Heart right ventricle (tissue), 16 donors: ENCODE data around the gene CRYBG1. TPM values are rescaled to one million over a fixed set of nuclear protein-coding genes. Genes with fewer than 3 reads are reported as not detected.

Experiments used
- ATAC-seq, 8 donors: fragments of 200-7000 bp; cut with Tn5 transposase; one replicate each; pipeline ENCODE4 v1.9.1; 2020; ENCODE audit warnings: mild to moderate bottlenecking in 8 of 8, moderate library complexity in 8 of 8, moderate number of reproducible peaks in 1 of 8
- DNase-seq, 2 donors: peaks; one replicate each; pipeline ENCODE4 v3.0.0-alpha.2; 2020
- H3K27ac ChIP-seq, 10 donors: fragments of 200-600 bp; sonication (generic) in 2 of 10; one replicate each; pipeline versions ENCODE4 v1.5.0 to v1.8.0; 2020 to 2022; ENCODE audit warnings: mild to moderate bottlenecking in 3 of 10
- H3K27me3 ChIP-seq, 7 donors: fragments of 200-600 bp; one replicate each; pipeline ENCODE4 v1.8.0; 2021 to 2022; ENCODE audit warnings: mild to moderate bottlenecking in 2 of 7
- H3K36me3 ChIP-seq, 9 donors: fragments of 200-600 bp; sonication (generic) in 1 of 9; one replicate each; pipeline versions ENCODE4 v1.5.0 to v1.8.0; 2020 to 2022; ENCODE audit warnings: mild to moderate bottlenecking in 2 of 9
- H3K4me1 ChIP-seq, 9 donors: fragments of 200-600 bp; sonication (generic) in 1 of 9; one replicate each; pipeline versions ENCODE4 v1.5.0 to v1.8.0; 2020 to 2022; ENCODE audit warnings: mild to moderate bottlenecking in 4 of 9
- H3K4me3 ChIP-seq, 10 donors: fragments of 200-600 bp; sonication (generic) in 2 of 10; one replicate each; pipeline versions ENCODE4 v1.5.0 to v1.8.0; 2020 to 2022; ENCODE audit warnings: mild to moderate bottlenecking in 7 of 10, moderate library complexity in 2 of 10
- H3K9me3 ChIP-seq, 11 donors: fragments of 200-600 bp in 10 of 11; sonication (generic) in 2 of 11; one replicate each; pipeline versions ENCODE4 v1.5.0 to v1.8.0; 2013 to 2022; ENCODE audit warnings: mild to moderate bottlenecking in 2 of 11, control low read depth in 1 of 11, moderate library complexity in 1 of 11
- CTCF ChIP-seq, 9 donors: fragments of 200-600 bp; sonication (generic) in 2 of 9; IDR thresholded peaks; one replicate each; pipeline versions ENCODE4 v1.5.0 to v1.8.0; 2021 to 2022; ENCODE audit warnings: antibody characterized with exemption in 9 of 9, mild to moderate bottlenecking in 5 of 9, moderate library complexity in 1 of 9
- WGBS, 2 donors: extraction: QIAGEN DNeasy Blood & Tissue Kit; methylation state at CpG; one replicate each; pipeline ENCODE4 v1.1.7; 2013; ENCODE audit warnings: inconsistent platforms in 1 of 2; 5-methylcytosine and 5-hydroxymethylcytosine counted together
- intact Hi-C, 10 donors: fragments of 100-400 bp; cut with DNase I; formaldehyde crosslinking; loops; one replicate each; pipeline versions ENCODE4 v1.11.1 to v1.14.2; 2022
- polyA plus RNA-seq, 2 donors: library from polyadenylated mRNA; stranded (reverse); fragments of 200-250 nt; gene quantifications; one replicate each; pipeline ENCODE4 v1.2.3, GENCODE V29; 2013
- total RNA-seq, 10 donors: library from RNA; stranded (reverse); fragmentation: NEBNext Ultra II Directional in 3 of 10; extraction: Animal tissue kit (Norgen Biotek cat#: 25700) in 3 of 10; gene quantifications; one replicate each; pipeline versions ENCODE4 v1.2.1 to v1.2.4, GENCODE V29; 2021 to 2023
- donor health status: Arrhythmogenic right ventricular cardiomyopathy.
- donor health status: ischemic (EF 13 %, LVEDD 7.1; RV severe dilation, severe dysfunction).
- donor health status: healthy with polysubstance abuse.
- donor health status: DM: no; HTN: yes; CAD: no.
- donor health status: DM: no; HTN: no; CAD: no.
- donor health status: ischemic (EF 25% LVEDD 6.9; RV normal size, moderate dysfunction).
- donor health status: ischemic (EF 25% LVEDD 5.7; RV mildly dilated, moderate dysfunction).
- donor health status: healthy.
- donor health status: DM: yes; HTN: yes; CAD: no.
- donor health status: Ischemic cardiomyopathy.
- donor health status: ischemic (EF 35%, LVEDD 5.7; RV mildly dilated, moderate dysfunction).
- donor health status: nonischemic (EF 11% LVEDD 7.7; RV severe dilation, severe dysfunction).
- donor health status: DM: yes; HTN: yes; CAD: no.
- donor health status: PGD.
- donor health status: ischemic (EF 29% LVEDD 5.4; RV normal size, mild dysfunction).
- donor health status: nonischemic (EF 23%, LVEDD 6.1; RV moderate dilation, normal function).

The CRYBG1 gene
- total and polyA plus RNA-seq, 12 donors = 0.64 to 9.4 (median 1.5) TPM

GRCh38 chr6:106431972-106432371 lies 71.5 kb downstream of the CRYBG1 start:
- intact Hi-C loops = no loop called here
- Histone ChIP-seq H3K9me3 (no peaks in the 10 kb centered on the region), H3K36me3 (no peaks in the 10 kb centered on the region), H3K27me3 (peaks cover 0 to 19% (median 0%) of the 10 kb centered on the region in 7 donors), H3K4me3 (no peak overlapping the region), H3K4me1 (no peaks in the 10 kb centered on the region), H3K27ac (no peak overlapping the region)
- no peak for DNase-seq
- no peak for TF ChIP-seq CTCF (IDR thresholded peaks at IDR 0.05)
- 89 to 93% methylated on average over 3 of the region's 3 CpGs for WGBS, 2 donors
- ATAC-seq = no peak

GRCh38 chr6:106434530-106434929 lies 74.0 kb downstream of the CRYBG1 start:
- Histone ChIP-seq H3K27ac (no peak overlapping the region), H3K4me1 (no peaks in the 10 kb centered on the region), H3K36me3 (no peaks in the 10 kb centered on the region), H3K9me3 (no peaks in the 10 kb centered on the region), H3K27me3 (peaks cover 0 to 34% (median 19%) of the 10 kb centered on the region in 7 donors), H3K4me3 (no peak overlapping the region)
- DNase-seq = no peak
- ATAC-seq = no peak
- intact Hi-C loops = no loop called here
- TF ChIP-seq CTCF (IDR thresholded peaks at IDR 0.05) = no peak

- ATAC-seq = no peak
- TF ChIP-seq CTCF (IDR thresholded peaks at IDR 0.05) = no peak
- 70 to 75% methylated on average over 2 of the region's 2 CpGs for WGBS, 2 donors
Measured at GRCh38 chr6:106439459-106439858, 78.9 kb downstream of the CRYBG1 start.

GRCh38 chr6:106440546-106440945 lies 80.0 kb downstream of the CRYBG1 start:
- no peak for ATAC-seq
- 59 to 61% methylated on average over 2 of the region's 2 CpGs for WGBS, 2 donors
- TF ChIP-seq CTCF (IDR thresholded peaks at IDR 0.05) = no peak

More at GRCh38 chr6:106439459-106439858, 78.9 kb downstream of the CRYBG1 start:
- H3K36me3 ChIP-seq = no peaks in the 10 kb centered on the region
- no peaks in the 10 kb centered on the region for H3K4me1 ChIP-seq
- intact Hi-C loops = no loop called here
- no peak for DNase-seq
- no peak overlapping the region for H3K27ac ChIP-seq
- no peaks in the 10 kb centered on the region for H3K9me3 ChIP-seq
- peaks cover 0 to 59% (median 55%) of the 10 kb centered on the region in 7 donors for H3K27me3 ChIP-seq
- no peak overlapping the region for H3K4me3 ChIP-seq

More at GRCh38 chr6:106440546-106440945, 80.0 kb downstream of the CRYBG1 start:
- no peaks in the 10 kb centered on the region for H3K4me1 ChIP-seq
- H3K27me3 ChIP-seq = peaks cover 0 to 61% (median 57%) of the 10 kb centered on the region in 7 donors
- no peaks in the 10 kb centered on the region for H3K36me3 ChIP-seq
- H3K9me3 ChIP-seq = no peaks in the 10 kb centered on the region
- no peak overlapping the region for H3K27ac ChIP-seq
- no peak overlapping the region for H3K4me3 ChIP-seq
- intact Hi-C loops = loop anchor here in 2 of 10 donors (5.0 to 10.0 kb wide), 2 partner anchors 74 to 537 kb away; no protein-coding TSS in a partner anchor
- no peak for DNase-seq
